H9 (cell line): ENCODE results near the gene GMNC. TPM values are rescaled to one million over a fixed set of nuclear protein-coding genes. Genes with fewer than 3 reads are reported as not detected.
A peak's percentile ranks its signal among the peaks of the same experiment; 100 is the strongest.

Experiments used
- DNase-seq: peaks from one replicate; pipeline ENCODE4 v3.0.0-alpha.2; 2017
- H2AFZ ChIP-seq: one replicate; pipeline ENCODE4 v1.6.1; 2013; ENCODE audit warnings: mild to moderate bottlenecking, low read length, control low read depth, moderate library complexity
- H2AK5ac ChIP-seq: 2 replicates; pipeline ENCODE4 v1.6.1; 2013; ENCODE audit warnings: low read length, control low read depth, mixed read lengths; ENCODE audit not compliant: insufficient read length
- H2BK120ac ChIP-seq: one replicate; pipeline ENCODE4 v1.6.1; 2013; ENCODE audit warnings: low read depth, mild to moderate bottlenecking, low read length, control low read depth, inconsistent platforms; ENCODE audit not compliant: poor library complexity, severe bottlenecking
- H2BK12ac ChIP-seq: 2 replicates; pipeline ENCODE4 v1.6.1; 2013; ENCODE audit warnings: low read length, control low read depth, mixed read lengths, low read depth; ENCODE audit not compliant: insufficient read length
- H2BK15ac ChIP-seq: 2 replicates; pipeline ENCODE4 v1.6.1; 2013; ENCODE audit warnings: low read depth, low read length, control low read depth
- H2BK20ac ChIP-seq: one replicate; pipeline ENCODE4 v1.6.1; 2013; ENCODE audit warnings: low read depth, mild to moderate bottlenecking, low read length, control low read depth, inconsistent platforms; ENCODE audit not compliant: poor library complexity, severe bottlenecking
- H2BK5ac ChIP-seq: 2 replicates; pipeline ENCODE4 v1.6.1; 2013; ENCODE audit warnings: low read length, control low read depth, mixed read lengths; ENCODE audit not compliant: insufficient read length
- H3K14ac ChIP-seq: 2 replicates; pipeline ENCODE4 v1.6.1; 2013; ENCODE audit warnings: low read length, control low read depth; ENCODE audit not compliant: insufficient read depth
- H3K18ac ChIP-seq: 2 replicates; pipeline ENCODE4 v1.6.1; 2013; ENCODE audit warnings: low read depth, mild to moderate bottlenecking, mixed read lengths, low read length, control low read depth; ENCODE audit not compliant: insufficient read length
- H3K23ac ChIP-seq: 2 replicates; pipeline ENCODE4 v1.6.1; 2013; ENCODE audit warnings: low read length, control low read depth, mixed read lengths, low read depth; ENCODE audit not compliant: insufficient read length
- H3K23me2 ChIP-seq: 2 replicates; pipeline ENCODE4 v1.6.1; 2013; ENCODE audit warnings: low read depth, mild to moderate bottlenecking, mixed read lengths, low read length, control low read depth; ENCODE audit not compliant: insufficient read length, poor library complexity, severe bottlenecking
- H3K27ac ChIP-seq: 2 replicates; pipeline ENCODE4 v1.5.1; 2013; ENCODE audit warnings: low read length, control low read depth, mixed read lengths, low read depth; ENCODE audit not compliant: insufficient read length
- H3K27me3 ChIP-seq: 2 replicates; pipeline ENCODE4 v1.6.1; 2013; ENCODE audit warnings: low read length, control low read depth, inconsistent platforms; ENCODE audit not compliant: insufficient read depth
- H3K4ac ChIP-seq: 2 replicates; pipeline ENCODE4 v1.6.1; 2013; ENCODE audit warnings: low read depth, mild to moderate bottlenecking, control low read depth, inconsistent platforms, low read length, moderate library complexity
- H3K4me1 ChIP-seq: 2 replicates; pipeline ENCODE4 v1.6.1; 2013; ENCODE audit warnings: low read length, control low read depth, inconsistent platforms; ENCODE audit not compliant: insufficient read depth
- H3K4me2 ChIP-seq: 2 replicates; pipeline ENCODE4 v1.6.1; 2013; ENCODE audit warnings: low read length, control low read depth, mixed read lengths; ENCODE audit not compliant: insufficient read length, insufficient read depth
- H3K56ac ChIP-seq: 2 replicates; pipeline ENCODE4 v1.6.1; 2013; ENCODE audit warnings: low read depth, mild to moderate bottlenecking, mixed read lengths, low read length, control low read depth; ENCODE audit not compliant: insufficient read length
- H3K79me1 ChIP-seq: 2 replicates; pipeline ENCODE4 v1.6.1; 2013; ENCODE audit warnings: low read depth, mild to moderate bottlenecking, moderate library complexity, low read length, control low read depth, inconsistent platforms; ENCODE audit not compliant: insufficient read depth, poor library complexity, severe bottlenecking
- H3K79me2 ChIP-seq: 2 replicates; pipeline ENCODE4 v1.6.1; 2013; ENCODE audit warnings: low read length, control low read depth, inconsistent platforms; ENCODE audit not compliant: insufficient read depth
- H3K9ac ChIP-seq: 2 replicates; pipeline ENCODE4 v1.6.1; 2013; ENCODE audit warnings: low read length, control low read depth, mixed read lengths; ENCODE audit not compliant: insufficient read length; ENCODE audit errors: extremely low read depth
- H3K9me3 ChIP-seq: one replicate; pipeline ENCODE4 v1.6.1; 2013; ENCODE audit warnings: low read depth, low read length, inconsistent platforms; ENCODE audit not compliant: control insufficient read depth
- H3T11ph ChIP-seq: one replicate; pipeline ENCODE4 v1.6.1; 2013; ENCODE audit warnings: mild to moderate bottlenecking, low read length, control low read depth, inconsistent platforms
- H4K20me1 ChIP-seq: one replicate; pipeline ENCODE4 v1.6.1; 2013; ENCODE audit not compliant: control insufficient read depth, insufficient read length, insufficient read depth
- H4K5ac ChIP-seq: 2 replicates; pipeline ENCODE4 v1.6.1; 2013; ENCODE audit warnings: low read depth, mild to moderate bottlenecking, mixed read lengths, low read length, control low read depth; ENCODE audit not compliant: insufficient read length
- H4K8ac ChIP-seq: replicated peaks from 2 replicates; pipeline ENCODE4 v1.6.1; 2013; ENCODE audit warnings: low read length, control low read depth, mixed read lengths, low read depth; ENCODE audit not compliant: insufficient read length
- H4K91ac ChIP-seq: 2 replicates; pipeline ENCODE4 v1.6.1; 2013; ENCODE audit warnings: low read depth, mild to moderate bottlenecking, moderate library complexity, mixed read lengths, low read length, control low read depth; ENCODE audit not compliant: insufficient read length
- H3K27ac Mint-ChIP-seq, 3 experiments: 2 replicates in 2 of 3; 3 replicates in 1 of 3; pipeline ENCODE4 v1.8.0; 2020 to 2021; ENCODE audit warnings: mixed read lengths in 3 of 3, mild to moderate bottlenecking in 1 of 3, moderate library complexity in 1 of 3
- H3K27me3 Mint-ChIP-seq: 2 replicates; pipeline ENCODE4 v1.8.0; 2021; ENCODE audit warnings: low read depth, mild to moderate bottlenecking, moderate library complexity, mixed read lengths
- H3K36me3 Mint-ChIP-seq, 3 experiments: 2 replicates in 2 of 3; 3 replicates in 1 of 3; pipeline ENCODE4 v1.8.0; 2020 to 2021; ENCODE audit warnings: low read depth in 3 of 3, mixed read lengths in 3 of 3; ENCODE audit not compliant: insufficient read depth in 1 of 3
- H3K4me1 Mint-ChIP-seq, 2 experiments: 2 replicates each; pipeline ENCODE4 v1.8.0; 2020; ENCODE audit warnings: mixed read lengths in 2 of 2
- H3K4me3 Mint-ChIP-seq, 2 experiments: 2 replicates in 1 of 2; 3 replicates in 1 of 2; pipeline ENCODE4 v1.8.0; 2020 to 2021; ENCODE audit warnings: mild to moderate bottlenecking in 2 of 2, mixed read lengths in 2 of 2, moderate library complexity in 1 of 2
- H3K9me3 Mint-ChIP-seq, 2 experiments: 2 replicates in 1 of 2; 3 replicates in 1 of 2; pipeline ENCODE4 v1.8.0; 2020; ENCODE audit warnings: mild to moderate bottlenecking in 2 of 2, mixed read lengths in 2 of 2, moderate library complexity in 1 of 2
- CTCF ChIP-seq: fragments of 200-600 bp; sonication (generic); conservative IDR thresholded peaks from 3 replicates; pipeline ENCODE4 v1.8.0; 2021; ENCODE audit warnings: antibody characterized with exemption, mild to moderate bottlenecking
- WGBS: extraction: QIAGEN DNeasy Blood & Tissue Kit; methylation state at CpG from one replicate; pipeline ENCODE4 v1.1.7; 2013; ENCODE audit warnings: missing lambda C conversion rate, low lambda C conversion rate, mixed read lengths; ENCODE audit not compliant: insufficient read length; ENCODE audit errors: extremely low coverage; 5-methylcytosine and 5-hydroxymethylcytosine counted together
- total RNA-seq: library from RNA; stranded (reverse); gene quantifications from 2 replicates; pipeline ENCODE4 v1.2.1, GENCODE V29; 2021

The GMNC gene
- total RNA-seq, 1 experiment from 2014 or later = not detected

- no peak overlapping the region for H4K8ac ChIP-seq
- TF ChIP-seq CTCF = peak; percentile 28; the same call in 2 of the 3 replicates
- H3K9ac ChIP-seq = no peak overlapping the region
- Mint-ChIP-seq H3K36me3 (no peaks in the 10 kb centered on the region), H3K27ac (no peak overlapping the region), H3K4me1 (0 out of 4 replicates have a peak, but pooled peaks cover 0 to 2% of the 10 kb centered on the region in 2 experiments), H3K9me3 (no peaks in the 10 kb centered on the region; a peak in 1 of 5 replicates), H3K4me3 (no peak overlapping the region), H3K27me3 (peaks cover 45% of the 10 kb centered on the region)
- H2BK5ac ChIP-seq = no peak overlapping the region
- H4K20me1 ChIP-seq = no peaks in the 10 kb centered on the region
- no peak overlapping the region for H3K23ac ChIP-seq
- no peak overlapping the region for H2BK120ac ChIP-seq
- H4K5ac ChIP-seq = no peak overlapping the region
- H2AK5ac ChIP-seq = no peak overlapping the region
- no peaks in the 10 kb centered on the region for H3K79me2 ChIP-seq
- H3K27ac ChIP-seq = no peak overlapping the region
- no peaks in the 10 kb centered on the region for H3K9me3 ChIP-seq
- H2BK20ac ChIP-seq = no peak overlapping the region
- no peak overlapping the region for H3K18ac ChIP-seq
- DNase-seq = no peak
- no peak overlapping the region for H3K14ac ChIP-seq
- no CpG with 5 or more reads among the region's 7 CpGs for WGBS
- peaks cover 2% of the 10 kb centered on the region; the same call in 1 of the 2 replicates for H3K27me3 ChIP-seq
- no peak overlapping the region for H2BK12ac ChIP-seq
- no peak overlapping the region for H2BK15ac ChIP-seq
- no peak overlapping the region for H4K91ac ChIP-seq
- H3K79me1 ChIP-seq = no peaks in the 10 kb centered on the region
- H3K56ac ChIP-seq = no peak overlapping the region
- no peaks in the 10 kb centered on the region for H3K4me1 ChIP-seq
- H2AFZ ChIP-seq = no peak overlapping the region
- no peak overlapping the region for H3T11ph ChIP-seq
- peaks cover 4% of the 10 kb centered on the region for H3K23me2 ChIP-seq
- H3K4me2 ChIP-seq = no peak overlapping the region
- H3K4ac ChIP-seq = no peak overlapping the region
Observed at GRCh38 chr3:190865828-190866227, 3.3 kb upstream of the GMNC start.
